ENCODE data around the gene TRIP4. TPM values are rescaled to one million over a fixed set of nuclear protein-coding genes. Genes with fewer than 3 reads are reported as not detected.

Gene TRIP4
- total RNA-seq, 2 experiments from 2014 or later: 9.3 to 21.0 TPM

DNA sequence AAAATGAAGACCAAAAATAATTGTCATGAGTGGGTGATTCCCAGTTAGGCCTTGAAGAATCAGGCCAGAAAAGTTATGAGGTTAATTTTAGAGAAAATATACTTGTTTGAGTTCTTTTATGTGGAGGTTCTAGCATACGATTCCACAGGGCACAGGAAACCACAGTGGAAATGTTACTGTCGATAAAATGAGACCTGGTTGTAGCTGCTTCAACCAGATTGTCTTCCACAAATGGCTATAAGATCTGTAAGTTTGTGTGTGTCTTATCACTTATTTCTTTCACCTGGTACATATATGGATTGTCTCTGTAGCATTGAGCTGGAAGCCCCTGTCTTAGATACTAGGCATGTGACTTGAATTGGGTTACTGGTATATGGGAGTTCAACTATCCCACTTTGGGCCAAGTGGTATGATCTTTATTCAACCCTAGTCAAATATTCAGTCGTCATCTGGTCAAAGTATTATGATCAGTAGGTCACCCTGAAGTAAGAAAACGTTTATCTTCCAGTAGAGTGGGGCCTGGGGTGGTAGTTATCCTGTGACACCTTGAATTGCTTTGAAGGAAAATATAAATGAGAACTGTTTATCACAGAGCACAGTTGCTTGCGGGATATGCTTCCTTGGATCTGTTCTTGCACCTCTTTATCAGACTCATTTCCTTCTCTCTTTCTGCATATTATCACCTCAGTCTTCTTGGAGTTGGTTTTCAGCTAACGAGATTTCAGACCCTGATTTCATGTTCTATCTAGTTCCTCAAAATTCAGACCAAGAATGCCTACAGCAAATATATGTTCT lies 51.2 kb downstream of the TRIP4 start:
- TF ChIP-seq EZH2phosphoT487 (IDR thresholded peaks at IDR 0.05; ENCODE audit: borderline replicate concordance, low read depth, low read length): no peak
- TF ChIP-seq, protein P1, sequence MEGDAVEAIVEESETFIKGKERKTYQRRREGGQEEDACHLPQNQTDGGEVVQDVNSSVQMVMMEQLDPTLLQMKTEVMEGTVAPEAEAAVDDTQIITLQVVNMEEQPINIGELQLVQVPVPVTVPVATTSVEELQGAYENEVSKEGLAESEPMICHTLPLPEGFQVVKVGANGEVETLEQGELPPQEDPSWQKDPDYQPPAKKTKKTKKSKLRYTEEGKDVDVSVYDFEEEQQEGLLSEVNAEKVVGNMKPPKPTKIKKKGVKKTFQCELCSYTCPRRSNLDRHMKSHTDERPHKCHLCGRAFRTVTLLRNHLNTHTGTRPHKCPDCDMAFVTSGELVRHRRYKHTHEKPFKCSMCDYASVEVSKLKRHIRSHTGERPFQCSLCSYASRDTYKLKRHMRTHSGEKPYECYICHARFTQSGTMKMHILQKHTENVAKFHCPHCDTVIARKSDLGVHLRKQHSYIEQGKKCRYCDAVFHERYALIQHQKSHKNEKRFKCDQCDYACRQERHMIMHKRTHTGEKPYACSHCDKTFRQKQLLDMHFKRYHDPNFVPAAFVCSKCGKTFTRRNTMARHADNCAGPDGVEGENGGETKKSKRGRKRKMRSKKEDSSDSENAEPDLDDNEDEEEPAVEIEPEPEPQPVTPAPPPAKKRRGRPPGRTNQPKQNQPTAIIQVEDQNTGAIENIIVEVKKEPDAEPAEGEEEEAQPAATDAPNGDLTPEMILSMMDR (conservative IDR thresholded peaks at IDR 0.05; ENCODE audit: low read length): no peak
- ChIA-PET POLR2A (no interaction called here), CTCF (ENCODE audit: unreplicated experiment) (no interaction called here)

DNA sequence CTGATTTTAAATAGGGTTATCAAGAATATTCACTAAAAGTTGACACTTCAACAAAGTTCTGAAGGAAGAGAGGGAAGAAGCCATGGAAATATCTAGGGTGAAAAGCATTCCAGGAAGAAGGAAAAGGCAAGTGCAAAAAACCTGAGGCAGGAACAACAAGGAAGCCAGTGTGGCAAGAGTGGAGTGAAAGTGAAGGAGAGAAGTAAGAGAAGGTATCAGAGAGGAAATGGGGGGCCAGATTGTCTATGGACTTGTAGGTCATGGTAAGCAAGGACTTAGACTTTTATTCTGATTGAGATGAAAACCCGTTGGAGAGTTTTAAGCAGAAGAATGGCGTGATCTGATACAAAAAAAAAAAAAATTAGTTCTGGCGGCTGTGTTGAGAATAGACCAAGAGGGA lies 54.2 kb downstream of the TRIP4 start:
- TF ChIP-seq, protein P1 (conservative IDR thresholded peaks at IDR 0.05; ENCODE audit: low read length): no peak
- Histone ChIP-seq H3K9me3 (ENCODE audit: low read length) (no peaks in the 10 kb centered on the region), H3K4me1 (ENCODE audit: insufficient read depth, low read length, poor library complexity, severe bottlenecking) (no peaks in the 10 kb centered on the region), H3K79me2 (ENCODE audit: insufficient read depth, low read depth, low read length) (no peaks in the 10 kb centered on the region), H3K9me2 (ENCODE audit: insufficient read depth, low read length) (no peaks in the 10 kb centered on the region), H3K36me3 (ENCODE audit: insufficient read depth, low read length) (peaks cover 6% of the 10 kb centered on the region; the same call in 1 of the 2 replicates), H2AFZ (ENCODE audit: low read length) (no peak overlapping the region), H3K4me2 (ENCODE audit: low read length) (no peak overlapping the region), H4K20me1 (ENCODE audit: insufficient read depth, low read length) (no peaks in the 10 kb centered on the region), H3K27ac (ENCODE audit: low read depth, low read length, poor library complexity, severe bottlenecking) (no peak overlapping the region), H3K4me3 (ENCODE audit: low read depth, low read length, poor library complexity, severe bottlenecking) (no peak overlapping the region)
- DNase-seq (ENCODE audit: low spot score): no peak
- intact Hi-C loops (cut with micrococcal nuclease; ENCODE audit: unreplicated experiment): no loop called here
- ChIA-PET CTCF (ENCODE audit: unreplicated experiment) (no interaction called here), POLR2A (no interaction called here)
- no TSS peak for BruUV-seq (replicated peaks)

More for the DNA sequence above, 51.2 kb downstream of the TRIP4 start:
- BruUV-seq (replicated peaks): no TSS peak
- Histone ChIP-seq H3K36me3 (ENCODE audit: insufficient read depth, low read length) (no peaks in the 10 kb centered on the region), H3K27ac (ENCODE audit: low read depth, low read length, poor library complexity, severe bottlenecking) (no peak overlapping the region), H3K79me2 (ENCODE audit: insufficient read depth, low read depth, low read length) (no peaks in the 10 kb centered on the region), H3K9me3 (ENCODE audit: low read length) (no peaks in the 10 kb centered on the region), H3K4me1 (ENCODE audit: insufficient read depth, low read length, poor library complexity, severe bottlenecking) (no peaks in the 10 kb centered on the region), H4K20me1 (ENCODE audit: insufficient read depth, low read length) (no peaks in the 10 kb centered on the region), H3K4me2 (ENCODE audit: low read length) (no peak overlapping the region), H3K9me2 (ENCODE audit: insufficient read depth, low read length) (no peaks in the 10 kb centered on the region), H2AFZ (ENCODE audit: low read length) (no peak overlapping the region), H3K4me3 (ENCODE audit: low read depth, low read length, poor library complexity, severe bottlenecking) (no peak overlapping the region)
- intact Hi-C loops (cut with micrococcal nuclease; ENCODE audit: unreplicated experiment): no loop called here
- DNase-seq (ENCODE audit: low spot score): no peak

DNA sequence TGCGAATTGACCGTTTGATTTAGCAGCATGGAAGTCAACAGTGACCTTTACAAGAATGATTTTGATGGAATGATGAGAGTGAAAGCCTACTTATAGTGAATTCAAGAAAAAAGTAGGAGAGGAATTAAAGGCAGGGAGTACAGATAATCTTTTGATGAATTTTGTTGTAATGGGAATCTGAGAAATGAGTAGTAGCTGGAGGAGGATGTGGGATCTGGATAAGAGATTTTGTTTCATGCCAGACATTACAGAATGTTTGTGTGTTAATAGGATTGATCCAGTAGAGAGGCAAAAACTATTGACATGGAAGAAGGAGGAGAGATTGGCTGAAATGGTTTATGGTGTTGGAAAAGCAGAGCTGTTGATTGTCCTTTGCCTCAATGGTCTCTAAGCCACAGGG lies 55.4 kb downstream of the TRIP4 start:
- Histone ChIP-seq H3K79me2 (ENCODE audit: insufficient read depth, low read depth, low read length) (no peaks in the 10 kb centered on the region), H3K9me2 (ENCODE audit: insufficient read depth, low read length) (no peaks in the 10 kb centered on the region), H4K20me1 (ENCODE audit: insufficient read depth, low read length) (no peaks in the 10 kb centered on the region), H2AFZ (ENCODE audit: low read length) (no peak overlapping the region), H3K4me3 (ENCODE audit: low read depth, low read length, poor library complexity, severe bottlenecking) (no peak overlapping the region), H3K27ac (ENCODE audit: low read depth, low read length, poor library complexity, severe bottlenecking) (no peak overlapping the region), H3K4me1 (ENCODE audit: insufficient read depth, low read length, poor library complexity, severe bottlenecking) (peaks cover 5% of the 10 kb centered on the region), H3K36me3 (ENCODE audit: insufficient read depth, low read length) (peaks cover 12% of the 10 kb centered on the region), H3K9me3 (ENCODE audit: low read length) (no peaks in the 10 kb centered on the region), H3K4me2 (ENCODE audit: low read length) (no peak overlapping the region)
- DNase-seq (ENCODE audit: low spot score): no peak
- CTCF ChIA-PET (ENCODE audit: unreplicated experiment): no interaction called here
- no peak for TF ChIP-seq EZH2phosphoT487 (IDR thresholded peaks at IDR 0.05; ENCODE audit: borderline replicate concordance, low read depth, low read length)
- TF ChIP-seq, protein P1 (conservative IDR thresholded peaks at IDR 0.05; ENCODE audit: low read length): no peak
- BruUV-seq (replicated peaks): no TSS peak
- POLR2A ChIA-PET: no interaction called here
- intact Hi-C loops (cut with micrococcal nuclease; ENCODE audit: unreplicated experiment): no loop called here
